Measurements from ENCODE around the gene CCDC196.
"Not testable (repeated sequence)": the region's sequence is repeated elsewhere in the genome, so short reads cannot be mapped to it uniquely, and the experiment has no call there.

CCDC196 gene

DNA sequence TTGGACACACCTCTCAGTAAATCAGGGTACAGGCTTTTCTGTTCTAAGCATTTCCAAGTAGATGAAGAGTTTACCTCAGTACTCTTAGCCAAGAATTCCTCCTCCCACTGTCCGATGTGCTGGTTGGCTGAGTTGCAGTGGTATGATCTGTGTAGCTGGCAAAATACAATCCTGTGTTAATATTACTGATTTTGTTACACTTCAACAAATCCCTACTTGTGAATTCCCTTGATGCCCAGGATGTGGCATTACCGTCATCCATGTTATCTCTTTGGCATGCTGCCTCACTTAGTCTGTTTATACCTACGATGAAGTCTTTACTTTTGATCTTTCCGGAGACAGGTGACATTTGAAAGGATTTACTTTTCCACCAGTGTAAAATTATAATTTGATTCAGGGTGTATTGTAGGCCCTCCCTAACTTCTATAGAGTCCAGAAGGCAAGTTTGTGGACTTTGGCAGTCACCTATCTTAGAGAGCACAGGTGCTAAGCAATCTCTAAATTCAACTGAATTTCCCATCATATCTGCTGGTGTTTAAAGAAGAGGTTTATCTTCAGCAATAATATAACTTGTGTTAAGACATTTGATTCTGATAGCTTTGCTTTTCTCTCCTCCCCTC, 10.1 kb downstream of the CCDC196 start:
- no peak for DNase-seq

- DNase-seq = no peak
Measured at GRCh38 chr14:66496911-66497310, 10.7 kb downstream of the CCDC196 start.

- DNase-seq = no peak
Measured at GRCh38 chr14:66498311-66498710, 12.1 kb downstream of the CCDC196 start.

DNA sequence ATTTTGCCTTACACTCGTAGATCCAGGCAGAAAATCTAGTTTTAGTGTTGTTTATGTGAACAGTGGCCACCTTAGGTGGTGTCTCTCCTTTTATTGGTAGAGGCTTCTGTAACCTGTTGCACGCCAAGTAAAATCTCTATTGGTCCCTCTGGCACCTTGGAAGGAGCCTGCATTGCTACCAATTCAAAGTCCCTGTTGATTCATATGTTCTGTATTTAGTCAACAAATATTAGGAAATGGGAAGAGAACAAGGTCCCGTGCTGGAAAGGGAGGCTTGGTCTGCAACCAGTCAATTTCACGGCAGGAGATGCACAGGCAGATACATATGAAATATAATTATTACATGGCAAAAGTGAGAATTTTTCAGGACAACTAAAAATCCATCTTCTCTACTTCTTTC, 15.4 kb downstream of the CCDC196 start:
- DNase-seq = no peak

DNA sequence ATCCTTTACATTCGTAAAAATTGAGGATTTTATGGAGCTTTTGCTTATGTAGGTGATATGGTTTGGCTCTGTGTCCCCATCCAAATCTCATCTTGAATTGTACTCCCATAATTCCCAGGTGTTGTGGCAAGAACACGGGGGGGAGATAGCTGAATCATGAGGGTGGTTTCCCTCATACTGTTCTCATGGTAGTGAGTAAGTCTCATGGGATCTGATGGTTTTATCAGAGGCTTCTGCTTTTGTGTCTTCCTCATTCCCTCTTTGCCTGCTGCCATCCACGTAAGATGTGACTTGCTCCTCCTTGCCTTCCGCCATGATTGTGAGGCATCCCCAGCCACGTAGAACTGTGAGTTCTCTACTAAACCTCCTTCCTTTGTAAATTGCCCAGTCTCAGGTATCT, 16.7 kb downstream of the CCDC196 start:
- not testable (repeated sequence) for DNase-seq

- no peak for DNase-seq
Measured at GRCh38 chr14:66503532-66503931, 17.4 kb downstream of the CCDC196 start.

GRCh38 chr14:66507181-66507721, 21.1 kb downstream of the CCDC196 start:
- DNase-seq = peak; percentile 93

DNA sequence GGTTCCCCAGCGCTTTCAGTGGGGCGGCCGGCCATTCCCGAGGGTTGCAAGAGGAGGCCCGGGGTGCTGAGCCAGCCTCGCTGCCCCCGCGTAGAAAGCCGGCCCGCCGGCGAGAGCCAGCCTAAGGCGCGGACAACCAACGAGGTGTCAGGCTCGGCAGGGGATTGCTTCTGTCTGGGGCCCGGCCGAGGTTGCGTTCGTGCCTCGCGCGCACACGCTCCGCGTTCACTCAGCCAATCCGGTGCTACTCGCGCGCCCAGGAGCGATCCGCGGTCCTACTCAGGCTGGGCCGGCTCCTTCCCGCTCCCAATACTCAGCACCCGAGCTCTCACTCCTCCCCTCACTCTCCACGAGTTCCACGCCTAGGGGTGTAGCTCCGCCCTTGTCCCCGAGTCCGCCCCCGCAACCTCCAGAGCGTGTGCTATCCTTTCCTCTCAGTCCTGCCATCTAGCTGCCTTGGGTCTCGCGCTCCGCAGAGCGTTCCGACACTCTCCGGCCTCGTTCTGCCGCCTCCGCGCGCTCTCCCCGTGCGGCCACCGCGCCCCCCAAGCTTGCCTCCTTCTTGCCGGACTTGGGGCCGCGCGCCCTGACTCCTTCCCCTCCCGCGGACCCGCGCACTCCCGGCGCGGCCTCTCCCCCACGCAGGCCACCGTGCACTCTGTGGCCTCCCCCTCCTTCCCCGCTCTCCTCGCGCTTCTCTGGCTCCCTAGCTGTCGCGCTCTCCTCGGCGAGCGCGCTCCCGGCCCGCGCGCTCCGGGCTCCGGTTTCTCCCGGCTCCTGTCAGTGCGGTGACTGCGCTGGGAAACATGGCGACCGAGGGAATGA, 21.8 kb downstream of the CCDC196 start, which contains the start of gene GPHN:
GPHN (plus strand) TSS at position 426 of the 825 bp plus-strand sequence.
- DNase-seq = peak; percentile 99

DNA sequence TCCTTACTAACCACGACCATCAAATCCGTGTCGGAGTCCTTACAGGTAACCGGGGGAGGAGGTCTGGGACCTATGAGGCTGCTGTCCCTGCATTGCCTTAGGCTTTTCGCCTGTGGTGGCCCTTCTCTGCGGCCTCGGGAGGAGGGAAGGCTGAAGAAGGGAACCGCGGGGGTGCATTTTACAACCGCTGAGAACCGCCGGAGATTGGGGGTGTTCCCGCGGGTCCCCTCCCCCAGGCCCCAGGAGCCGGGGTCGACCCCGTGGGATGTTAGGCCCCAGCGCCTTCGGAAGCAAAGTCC, 22.3 kb downstream of the CCDC196 start:
- DNase-seq = no peak

- peak; percentile 62 for DNase-seq
Measured at GRCh38 chr14:66508846-66509621, 22.9 kb downstream of the CCDC196 start.

GRCh38 chr14:66509874-66510273, 23.7 kb downstream of the CCDC196 start:
- DNase-seq = no peak

GRCh38 chr14:66511849-66512248, 25.7 kb downstream of the CCDC196 start:
- DNase-seq = no peak

GRCh38 chr14:66514213-66514612, 28.0 kb downstream of the CCDC196 start:
- no peak for DNase-seq

DNA sequence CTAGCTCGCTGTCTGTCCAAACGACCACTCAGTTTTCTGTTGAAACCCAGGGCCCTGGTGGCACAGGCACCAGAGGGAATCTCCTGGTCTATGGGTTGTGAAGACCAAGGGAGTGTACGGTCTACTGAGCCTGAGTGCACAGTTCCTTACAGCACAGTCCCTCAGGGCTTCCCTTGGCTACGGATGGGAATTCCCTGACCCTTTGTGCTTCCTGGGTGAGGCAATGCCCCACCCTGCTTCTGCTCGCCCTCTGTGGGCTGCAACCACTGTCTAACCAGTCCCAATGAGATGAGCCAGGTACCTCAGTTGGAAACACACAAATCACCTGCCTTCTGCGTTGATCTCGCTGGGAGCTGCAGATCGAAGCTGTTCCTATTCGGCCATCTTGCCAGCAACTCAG, 44.4 kb downstream of the CCDC196 start:
- no peak for DNase-seq

- DNase-seq = no peak
Measured at GRCh38 chr14:66539034-66539433, 52.9 kb downstream of the CCDC196 start.

DNA sequence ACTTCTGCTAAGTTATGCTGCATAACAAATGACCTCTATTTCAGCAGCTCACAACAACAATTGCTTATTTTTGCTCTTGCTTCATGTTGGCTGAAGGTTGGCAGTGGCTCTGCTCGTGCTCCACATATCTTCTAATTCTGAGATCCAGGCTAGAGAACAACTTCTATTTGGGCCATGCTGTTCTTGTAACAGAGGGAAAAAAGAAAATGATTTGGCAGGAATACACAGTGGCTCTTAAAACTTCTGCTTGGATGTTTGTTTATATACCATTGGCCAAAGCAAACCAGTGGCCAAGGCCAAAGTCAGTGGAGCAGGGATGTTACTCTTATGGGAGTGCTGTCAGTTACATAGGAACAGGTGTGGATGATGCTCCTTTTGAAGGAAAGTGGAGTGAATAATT, 53.9 kb downstream of the CCDC196 start:
- DNase-seq = no peak

- no peak for DNase-seq
Measured at GRCh38 chr14:66541627-66542026, 55.5 kb downstream of the CCDC196 start.

GRCh38 chr14:66543996-66544395, 57.8 kb downstream of the CCDC196 start:
- DNase-seq = no peak

GRCh38 chr14:66545191-66545590, 59.0 kb downstream of the CCDC196 start:
- DNase-seq = not testable (repeated sequence)

- DNase-seq = not testable (repeated sequence)
Measured at GRCh38 chr14:66545751-66546150, 59.6 kb downstream of the CCDC196 start.

All from NCI-H1092 treated with DMSO at 0.1 percent for 48 hours (cell line).